ENCODE data around the gene MRM2. TPM values are rescaled to one million over a fixed set of nuclear protein-coding genes. Genes with fewer than 3 reads are reported as not detected.

The MRM2 gene
- 34.4 TPM for polyA plus RNA-seq (2012; ENCODE audit: insufficient read length, low read depth)

GRCh38 chr7:2241580-2242540 is at the start of gene MRM2, which contains the start of gene NUDT1:
MRM2 (minus strand) TSS chr7:2242205; CDS start chr7:2242169, 36 bp downstream.
NUDT1 (plus strand) TSS chr7:2242226; CDS start chr7:2244575, 2,349 bp downstream.
- TF ChIP-seq SIN3A (IDR thresholded peaks at IDR 0.05; ENCODE audit: borderline replicate concordance, insufficient read depth, low read length) (peak; percentile 81; the same call in 1 of the 2 replicates), REST (IDR thresholded peaks at IDR 0.05; ENCODE audit: insufficient read depth in 1 of 2, low read depth in 2 of 2, low read length in 2 of 2) (peak in 1 of 2 experiments; percentile 18; a peak in 1 of 4 replicates), POLR2AphosphoS5 (IDR thresholded peaks at IDR 0.05; ENCODE audit: low read depth, low read length) (peak; percentile 88), FOXP2 (optimal IDR thresholded peaks at IDR 0.05; ENCODE audit: borderline replicate concordance, extremely low read depth, extremely low read length, insufficient read depth) (peak; percentile 59), TAF1 (IDR thresholded peaks at IDR 0.05; ENCODE audit: borderline replicate concordance, insufficient read depth, low read length) (peak; percentile 93)

DNA sequence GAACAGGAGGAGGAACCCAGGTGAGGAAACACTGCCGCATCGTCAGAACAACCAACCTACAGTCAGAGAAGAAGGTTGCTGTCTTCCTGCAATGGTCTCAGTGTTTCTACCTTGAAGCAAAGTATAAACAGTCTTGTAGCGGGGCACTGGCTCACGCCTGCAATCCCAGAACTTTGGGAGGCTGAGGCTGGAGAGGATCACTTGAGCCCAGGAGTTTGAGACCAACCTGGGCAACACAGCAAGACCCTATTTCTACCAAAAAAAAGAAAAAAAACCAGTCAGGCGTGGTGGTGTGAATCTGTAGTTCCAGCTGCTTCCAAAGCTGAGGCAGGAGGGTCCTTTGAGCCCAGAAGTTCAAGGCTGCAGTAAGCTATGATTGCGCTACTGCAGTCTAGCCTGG is 48.9 kb upstream of the MRM2 start:
- TF ChIP-seq SIN3A (IDR thresholded peaks at IDR 0.05; ENCODE audit: borderline replicate concordance, insufficient read depth, low read length) (no peak), TAF1 (IDR thresholded peaks at IDR 0.05; ENCODE audit: borderline replicate concordance, insufficient read depth, low read length) (no peak), FOXP2 (optimal IDR thresholded peaks at IDR 0.05; ENCODE audit: borderline replicate concordance, extremely low read depth, extremely low read length, insufficient read depth) (no peak), REST (IDR thresholded peaks at IDR 0.05; ENCODE audit: insufficient read depth in 1 of 2, low read depth in 2 of 2, low read length in 2 of 2) (no peak), POLR2AphosphoS5 (IDR thresholded peaks at IDR 0.05; ENCODE audit: low read depth, low read length) (no peak)

GRCh38 chr7:2289621-2290020 is 47.6 kb upstream of the MRM2 start:
- TF ChIP-seq POLR2AphosphoS5 (IDR thresholded peaks at IDR 0.05; ENCODE audit: low read depth, low read length) (no peak), FOXP2 (optimal IDR thresholded peaks at IDR 0.05; ENCODE audit: borderline replicate concordance, extremely low read depth, extremely low read length, insufficient read depth) (no peak)

- TF ChIP-seq POLR2AphosphoS5 (IDR thresholded peaks at IDR 0.05; ENCODE audit: low read depth, low read length) (no peak), REST (IDR thresholded peaks at IDR 0.05; ENCODE audit: insufficient read depth in 1 of 2, low read depth in 2 of 2, low read length in 2 of 2) (no peak), FOXP2 (optimal IDR thresholded peaks at IDR 0.05; ENCODE audit: borderline replicate concordance, extremely low read depth, extremely low read length, insufficient read depth) (no peak), TAF1 (IDR thresholded peaks at IDR 0.05; ENCODE audit: borderline replicate concordance, insufficient read depth, low read length) (no peak), SIN3A (IDR thresholded peaks at IDR 0.05; ENCODE audit: borderline replicate concordance, insufficient read depth, low read length) (no peak)
Measured at GRCh38 chr7:2289111-2289586, 47.1 kb upstream of the MRM2 start.

DNA sequence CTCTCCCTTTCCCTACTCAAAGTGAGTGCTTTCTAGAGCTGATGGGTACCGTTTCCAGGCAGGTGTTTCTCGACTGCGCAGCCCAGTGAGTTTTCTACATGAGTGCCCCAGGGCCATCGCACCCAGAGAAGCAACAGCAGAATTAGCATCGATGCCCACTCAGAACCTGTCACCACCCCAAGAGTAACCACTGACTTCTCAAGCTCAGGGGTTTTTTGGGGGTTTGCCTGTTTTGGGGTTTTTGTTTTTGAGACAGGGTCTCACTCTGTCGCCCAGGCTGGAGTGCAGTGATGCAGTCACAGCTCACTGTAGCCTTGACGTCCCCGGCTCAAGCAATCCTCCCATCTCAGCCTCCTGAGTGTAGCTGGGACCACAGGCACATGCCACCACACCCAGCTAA is 46.5 kb upstream of the MRM2 start:
- TF ChIP-seq FOXP2 (optimal IDR thresholded peaks at IDR 0.05; ENCODE audit: borderline replicate concordance, extremely low read depth, extremely low read length, insufficient read depth) (no peak), POLR2AphosphoS5 (IDR thresholded peaks at IDR 0.05; ENCODE audit: low read depth, low read length) (no peak), TAF1 (IDR thresholded peaks at IDR 0.05; ENCODE audit: borderline replicate concordance, insufficient read depth, low read length) (no peak), SIN3A (IDR thresholded peaks at IDR 0.05; ENCODE audit: borderline replicate concordance, insufficient read depth, low read length) (no peak), REST (IDR thresholded peaks at IDR 0.05; ENCODE audit: insufficient read depth in 1 of 2, low read depth in 2 of 2, low read length in 2 of 2) (no peak)

Measured in PFSK-1 (cell line).